NCI-H146 (cell line): ENCODE results near the gene MVB12B.
A peak's percentile ranks its signal among the peaks of the same experiment; 100 is the strongest.

ENCODE experiments used
- DNase-seq: peaks from one replicate; lab custom pipeline; 2025; lab: John Stamatoyannopoulos, UW

Gene MVB12B

DNA sequence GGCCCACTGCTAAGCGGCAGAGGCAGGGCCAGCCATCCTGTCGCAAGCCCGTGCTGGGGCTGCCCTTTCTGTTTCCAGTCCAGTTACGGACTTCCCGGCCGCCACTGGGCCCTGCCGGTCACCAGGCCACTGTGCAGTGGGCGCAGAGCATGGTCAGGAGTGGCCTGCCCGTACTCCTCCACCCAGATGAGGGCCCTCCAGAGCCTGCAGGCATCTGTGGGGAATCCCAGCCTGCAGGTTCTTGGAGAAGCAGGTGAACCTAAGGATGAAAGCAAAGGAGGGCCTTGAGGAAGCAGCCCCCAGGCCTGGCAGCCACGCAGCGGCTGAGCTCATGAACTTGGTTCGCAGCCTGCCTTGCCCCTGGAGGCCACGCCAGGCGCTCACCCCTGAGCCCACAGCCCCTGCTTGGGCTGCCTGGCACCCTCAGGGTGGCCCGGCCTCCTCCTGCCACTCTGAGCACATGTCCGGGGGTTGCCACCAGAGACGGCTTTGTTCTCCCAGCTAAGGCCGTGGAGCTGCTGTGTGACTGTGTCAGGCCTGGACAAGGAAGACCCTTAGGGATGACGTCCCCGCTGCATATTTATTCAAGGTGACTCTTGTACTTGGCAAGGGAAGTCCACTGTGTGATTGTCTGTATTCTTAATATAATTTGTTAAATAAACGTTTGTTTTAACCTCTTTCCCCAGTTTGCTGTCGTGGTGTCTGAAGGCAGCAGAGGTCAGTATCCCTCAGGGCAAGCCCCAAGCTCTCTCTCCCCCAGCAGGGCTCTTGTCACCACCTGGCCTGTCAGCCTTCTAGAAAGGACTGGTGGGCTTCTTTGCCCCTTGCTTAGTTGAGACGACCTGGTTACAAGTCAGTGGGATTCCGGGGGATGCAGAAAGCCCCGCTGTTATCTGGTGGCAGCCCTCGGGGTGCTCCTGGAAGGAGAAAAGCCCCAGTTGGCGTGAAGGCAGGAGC lies 180.0 kb downstream of the MVB12B start:
- DNase-seq: no peak

DNA sequence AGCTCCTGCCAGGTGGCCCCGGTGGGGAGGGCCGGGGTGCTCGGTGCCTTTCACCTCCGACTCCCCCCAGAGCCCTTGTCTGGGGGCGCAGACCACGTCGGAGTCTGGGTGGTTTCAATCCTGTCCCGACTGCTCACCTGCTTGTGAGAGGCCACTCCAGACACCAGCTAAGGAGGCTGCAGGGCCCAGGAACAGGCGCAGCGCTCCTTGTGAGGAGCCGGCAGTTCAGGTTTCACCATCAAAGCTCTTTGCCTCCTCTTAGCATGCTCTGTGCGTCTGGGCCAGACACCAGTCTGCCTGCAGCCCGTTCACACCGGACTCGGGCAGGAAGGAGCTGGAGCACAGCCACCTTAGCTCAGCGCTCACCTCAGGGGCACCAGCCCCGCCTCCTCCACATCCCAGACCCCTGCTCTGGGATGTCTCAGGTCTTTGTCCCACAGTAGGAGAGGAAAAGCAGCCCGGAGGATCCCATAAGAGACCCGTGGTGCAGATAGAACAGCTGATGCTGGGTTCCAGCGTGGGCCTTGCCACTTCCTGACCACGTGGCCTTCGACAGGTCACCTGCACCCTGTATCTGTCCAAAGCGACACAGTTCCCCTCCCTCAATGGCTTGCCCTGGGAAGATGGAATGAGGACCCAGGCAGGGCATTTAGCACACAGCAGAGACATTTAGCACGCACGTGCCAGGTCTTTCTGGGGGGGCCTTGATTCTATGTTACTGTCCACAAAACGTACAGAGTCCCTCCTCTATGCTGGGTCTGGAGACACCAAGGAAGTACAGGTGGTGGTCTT lies 180.9 kb downstream of the MVB12B start:
- DNase-seq: no peak

DNA sequence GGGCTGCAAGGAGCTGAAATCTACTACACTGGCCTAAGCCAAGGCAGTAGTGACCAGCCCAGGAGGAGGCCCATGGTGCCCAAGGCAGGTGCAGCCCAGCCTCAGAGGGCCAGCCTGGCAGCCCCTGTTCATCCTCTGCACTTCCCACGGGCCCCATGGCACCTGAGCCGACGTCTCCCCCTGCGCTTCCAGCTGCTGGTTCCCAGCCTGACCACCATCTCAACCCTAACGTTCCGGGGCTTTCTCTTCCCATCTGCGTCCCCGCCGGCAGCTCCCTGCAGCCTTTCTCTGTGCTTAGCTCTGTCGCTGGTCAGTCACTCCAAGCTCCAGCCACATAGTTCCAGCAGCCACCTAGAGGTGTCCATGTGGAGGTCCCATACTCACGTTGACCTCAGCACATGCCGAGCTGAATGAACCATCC lies 181.6 kb downstream of the MVB12B start:
- no peak for DNase-seq

DNA sequence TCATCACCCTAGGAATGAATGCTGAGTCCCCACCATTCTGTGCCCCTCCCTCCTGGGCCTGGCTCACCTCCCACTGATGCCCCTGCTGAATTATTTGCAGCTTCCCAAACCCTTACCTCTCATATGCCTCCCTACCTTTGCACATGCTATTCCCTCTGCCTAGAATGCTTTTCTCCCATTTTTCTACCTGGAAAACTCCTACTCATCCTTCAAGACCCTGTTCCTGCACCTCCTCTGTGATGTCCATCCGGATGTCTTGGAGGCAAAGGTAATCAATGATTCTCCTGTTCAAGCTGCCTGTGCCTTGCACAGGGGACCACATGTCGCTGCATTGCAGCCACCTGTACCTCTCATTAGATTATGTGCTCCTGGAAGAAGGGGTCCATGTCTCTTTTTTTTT lies 182.3 kb downstream of the MVB12B start:
- no peak for DNase-seq

DNA sequence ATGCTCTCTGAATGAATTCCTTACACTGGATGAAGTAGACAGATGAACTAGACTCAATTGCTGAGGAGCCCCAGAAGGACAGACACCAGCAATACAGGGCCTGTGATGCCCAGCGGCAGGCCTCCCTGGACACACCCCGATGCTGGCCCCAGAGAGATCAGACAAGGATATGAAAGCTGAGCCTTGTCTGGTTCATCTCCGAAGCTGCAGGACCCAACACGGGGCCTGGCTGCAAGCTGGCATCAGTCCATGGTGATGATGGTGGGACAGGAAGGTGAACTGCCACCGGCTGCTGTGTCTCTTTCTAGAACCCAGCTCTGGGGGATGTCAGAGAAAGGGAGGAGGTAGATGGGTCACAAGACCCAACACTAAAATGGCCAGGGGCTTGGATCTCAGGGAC lies 183.1 kb downstream of the MVB12B start:
- DNase-seq: no peak

DNA sequence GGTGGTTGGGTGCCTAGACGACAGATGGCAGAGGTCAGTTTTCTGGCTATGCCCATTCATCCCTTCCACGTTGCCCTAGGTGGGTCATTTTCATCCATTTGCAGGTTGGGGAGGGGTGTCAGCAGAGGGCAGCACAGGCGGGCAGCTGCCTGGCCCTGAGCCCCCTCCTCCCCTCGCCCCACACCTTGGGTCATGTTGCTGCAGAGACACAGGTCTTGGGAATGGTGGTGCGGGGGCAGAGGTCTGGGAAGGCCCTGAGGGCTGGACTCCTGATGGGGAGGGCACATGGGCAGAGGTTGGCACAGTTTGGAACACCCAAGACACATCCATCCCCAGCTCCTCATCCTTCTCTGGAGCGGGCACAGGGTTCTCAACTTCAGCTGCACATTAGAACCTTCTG lies 183.9 kb downstream of the MVB12B start:
- DNase-seq: no peak

DNA sequence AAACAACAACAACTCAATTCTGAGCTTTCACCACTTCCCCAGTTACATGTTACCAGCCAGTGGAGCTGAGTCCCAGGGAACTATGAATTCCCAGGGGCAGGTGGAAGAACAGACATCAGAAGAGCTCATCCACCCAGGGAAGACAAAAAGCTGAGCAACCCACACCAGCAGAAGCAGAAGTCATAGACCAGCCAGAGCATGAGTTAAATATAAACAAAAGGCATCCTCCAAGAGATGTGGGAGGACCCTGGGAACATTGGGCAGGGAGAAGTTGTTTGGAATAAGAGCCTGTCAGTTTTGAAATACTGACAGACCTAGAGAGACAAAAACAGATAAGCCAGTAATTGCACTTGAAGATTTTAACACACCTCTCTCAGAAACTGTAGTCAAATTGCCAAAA lies 184.8 kb downstream of the MVB12B start:
- no peak for DNase-seq

DNA sequence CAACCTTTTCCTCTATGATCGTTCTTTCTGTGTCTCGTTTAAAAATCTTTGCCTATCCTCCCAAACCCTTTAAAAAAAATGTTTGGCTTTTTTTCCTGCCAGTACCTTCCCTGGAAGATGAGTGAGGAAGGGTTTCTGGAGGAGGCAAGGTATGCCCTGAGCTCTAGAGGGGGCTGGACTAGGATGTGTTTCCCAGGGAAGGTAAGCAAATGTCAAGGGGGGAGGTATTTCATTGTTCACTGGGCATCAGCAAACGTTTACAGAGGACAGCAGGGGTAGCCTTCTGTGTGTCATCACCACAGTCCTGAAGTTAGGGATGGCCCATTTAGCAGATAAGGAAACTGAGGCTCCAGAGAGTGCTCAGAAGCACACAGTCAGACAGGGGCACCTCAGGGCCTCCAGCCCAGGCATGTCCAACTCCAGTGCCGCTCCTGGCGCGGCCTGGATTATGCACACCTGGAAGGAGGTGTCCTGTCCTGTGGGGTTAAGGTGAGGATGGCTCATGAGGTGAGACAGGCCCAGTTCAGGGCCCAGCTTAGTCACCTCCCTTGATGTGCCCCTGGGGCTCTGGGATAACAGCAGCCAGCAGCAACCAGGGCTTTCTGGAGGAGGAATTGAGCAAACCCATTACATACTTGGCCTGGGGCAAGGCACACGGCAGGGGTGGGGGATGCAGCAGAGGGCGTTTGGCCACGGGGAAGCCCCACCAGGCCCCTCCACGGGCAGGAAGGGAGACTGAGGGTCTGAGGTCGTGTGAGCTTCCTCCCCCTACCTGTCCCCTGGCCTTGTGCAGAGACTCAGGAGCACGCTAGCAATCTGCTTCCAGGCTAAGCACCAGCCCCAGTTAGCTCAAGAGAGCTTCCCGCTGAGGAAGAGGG lies 186.8 kb downstream of the MVB12B start:
- no peak for DNase-seq

DNA sequence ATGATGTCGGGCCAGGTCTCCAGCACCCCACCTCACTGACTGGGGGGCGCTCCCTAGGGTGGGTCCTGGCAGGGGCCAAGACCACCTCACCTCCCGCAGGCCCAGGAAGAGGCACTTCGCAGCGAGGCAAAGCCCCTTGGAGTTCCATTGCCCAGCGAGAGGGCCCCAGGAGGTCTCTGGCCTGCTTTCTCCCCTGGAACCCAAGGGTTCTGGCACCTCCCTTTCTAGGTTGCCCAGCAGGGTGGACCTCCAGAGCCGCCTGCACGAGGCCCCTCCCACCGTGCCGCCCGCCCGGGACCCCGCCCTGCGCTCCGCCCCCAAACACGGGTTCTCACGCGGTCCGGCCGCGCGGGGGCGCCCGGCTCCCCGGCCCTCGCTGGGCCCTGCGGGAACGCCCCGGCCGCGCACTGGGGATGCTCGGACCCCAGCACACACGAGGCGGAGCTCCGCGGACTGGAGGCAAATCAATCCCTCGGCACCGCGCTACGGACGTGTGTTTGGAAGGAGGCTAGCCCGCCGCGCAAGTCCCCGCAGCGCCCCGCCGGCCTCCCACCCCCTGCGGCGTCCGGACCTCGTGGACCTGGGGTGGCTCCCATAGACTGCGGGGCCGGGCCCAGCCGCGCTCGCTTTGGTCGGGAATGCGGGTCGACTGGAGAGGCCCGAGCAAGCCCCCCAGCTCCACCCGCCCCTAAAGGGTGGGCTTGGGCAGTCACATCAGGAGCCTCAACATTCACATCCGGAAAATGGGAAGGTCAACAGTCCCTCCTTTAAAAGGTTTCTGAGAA lies 187.6 kb downstream of the MVB12B start:
- DNase-seq: peak; percentile 63

DNA sequence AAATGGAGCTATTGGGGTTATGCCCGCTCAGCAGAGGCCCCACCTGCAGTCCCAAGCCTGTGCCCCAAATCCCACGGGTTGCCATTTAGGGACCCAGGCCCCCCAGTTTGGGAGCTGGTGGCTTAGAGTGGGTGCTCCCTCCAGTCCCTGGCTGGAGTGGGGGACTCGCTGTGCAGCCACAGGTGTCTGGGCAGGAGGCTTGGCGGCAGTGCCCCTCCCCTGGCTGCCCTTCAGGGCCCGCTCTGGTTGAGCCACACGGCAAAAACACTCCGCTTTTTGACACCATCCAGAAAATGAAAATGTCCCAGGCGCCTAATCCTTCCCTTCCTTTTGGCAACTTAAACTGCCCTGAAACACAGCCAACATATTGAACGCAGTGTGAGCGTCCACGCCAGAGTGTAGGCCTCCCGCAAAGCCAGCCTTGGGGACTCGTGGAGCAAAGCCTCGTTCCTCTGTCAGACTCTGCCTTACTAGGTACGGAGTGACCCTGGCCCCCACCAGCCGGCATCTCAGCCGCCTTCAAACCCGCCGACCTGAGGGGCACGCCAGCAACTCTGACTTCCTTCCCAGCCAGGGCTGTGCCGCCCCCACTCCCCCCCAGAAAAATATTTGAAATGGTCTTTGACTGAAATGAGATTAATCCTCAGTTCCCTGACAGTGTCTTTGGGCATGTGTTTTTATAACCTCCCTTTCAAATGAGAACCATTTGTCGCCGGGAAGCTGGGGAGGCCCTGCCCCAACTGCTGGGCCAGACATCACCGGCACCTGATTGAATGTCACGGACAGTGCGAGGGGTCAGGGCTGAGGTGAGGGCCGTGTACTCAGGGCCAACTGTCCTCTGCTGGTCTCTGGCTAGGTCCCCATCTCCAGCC lies 188.6 kb downstream of the MVB12B start:
- no peak for DNase-seq

DNA sequence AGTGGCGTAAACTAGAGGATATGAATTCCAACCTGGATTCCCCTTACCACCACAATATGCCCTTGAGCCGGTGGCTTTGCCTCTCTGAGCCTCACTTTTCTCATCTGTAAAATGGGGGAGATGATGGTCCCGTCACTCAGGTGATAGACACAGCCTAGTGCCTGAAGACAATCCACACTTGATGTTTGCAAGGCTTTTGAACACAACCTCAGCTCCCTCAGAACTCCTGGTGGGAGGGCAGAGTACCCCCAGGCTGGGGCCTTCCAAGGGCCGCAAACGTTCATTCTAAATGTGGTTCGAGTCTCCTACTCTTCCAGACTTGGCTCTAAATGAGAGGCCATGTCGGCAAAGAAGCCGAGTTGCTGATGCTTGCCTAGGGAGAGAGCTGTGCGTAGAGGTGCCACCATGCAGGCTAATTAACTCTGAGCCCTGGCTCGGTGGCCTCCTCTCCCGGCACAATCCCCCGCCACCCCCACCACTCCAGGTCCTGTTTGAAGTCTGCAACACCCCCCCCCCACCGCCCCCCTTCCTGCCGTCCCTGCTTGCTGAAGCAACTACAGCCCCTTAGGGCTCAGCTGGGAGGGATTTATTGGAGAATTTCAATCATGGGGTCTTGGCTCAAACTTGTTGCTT lies 189.4 kb downstream of the MVB12B start:
- DNase-seq: no peak

DNA sequence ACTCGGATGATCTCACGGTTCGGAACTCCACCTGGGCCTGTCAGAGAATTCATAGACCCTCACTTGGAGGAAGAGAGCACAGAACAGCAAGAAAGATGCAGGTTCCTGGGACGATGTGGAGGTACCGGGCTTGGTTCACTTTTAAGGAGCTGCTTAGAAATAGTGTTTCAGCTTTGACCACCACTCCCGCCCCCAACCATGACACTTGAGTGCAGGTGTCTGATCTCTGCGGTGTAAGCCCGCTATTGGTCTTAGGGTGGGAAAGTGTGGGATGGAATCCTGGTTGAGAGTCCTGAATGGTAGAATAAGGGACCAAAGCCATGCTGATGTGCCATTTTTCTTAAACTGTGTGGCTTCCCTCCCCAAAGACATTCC lies 189.9 kb downstream of the MVB12B start:
- DNase-seq: no peak

DNA sequence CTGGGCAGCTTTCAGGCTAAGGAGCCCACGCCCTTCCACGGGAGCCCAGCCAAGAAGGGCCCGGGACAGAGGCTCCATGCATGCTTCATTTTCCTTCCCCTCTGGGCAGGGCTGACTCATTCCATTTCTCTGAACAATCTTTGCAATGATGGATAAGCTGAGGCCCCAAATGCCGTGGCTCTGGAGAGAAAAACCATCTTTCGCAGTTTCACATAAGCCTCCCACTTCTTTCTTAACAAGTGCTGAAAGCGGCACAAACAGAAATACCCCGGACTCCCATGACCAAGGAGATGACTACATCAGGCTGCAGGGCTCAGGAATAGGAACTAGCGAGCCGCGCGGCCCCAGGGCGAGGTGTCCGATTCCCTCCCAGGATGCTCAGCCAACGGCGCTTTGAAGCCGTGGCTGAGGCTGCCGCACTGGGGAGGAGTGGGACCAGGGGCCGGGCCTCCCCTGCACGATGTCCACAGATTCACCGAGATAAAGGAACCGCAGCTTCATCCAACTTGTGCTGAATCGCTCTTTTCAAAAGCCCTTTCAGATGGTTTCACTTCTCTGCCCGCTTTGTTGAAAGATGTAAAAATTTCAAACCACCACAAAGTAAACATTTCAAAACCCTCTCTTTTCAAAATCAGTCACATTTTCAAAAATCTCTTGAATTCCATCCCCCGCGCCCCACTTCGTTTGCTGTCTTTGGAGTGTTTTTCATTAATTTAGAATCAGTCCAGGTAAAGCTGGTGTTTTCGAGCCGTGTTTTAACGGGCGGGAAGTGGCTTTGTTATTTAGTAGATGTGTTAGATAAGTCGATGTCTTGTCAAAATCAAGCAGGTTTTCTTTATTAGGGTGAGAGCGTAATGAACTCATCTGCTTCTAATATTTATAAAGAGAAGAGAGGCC lies 190.6 kb downstream of the MVB12B start:
- peak; percentile 45 for DNase-seq

DNA sequence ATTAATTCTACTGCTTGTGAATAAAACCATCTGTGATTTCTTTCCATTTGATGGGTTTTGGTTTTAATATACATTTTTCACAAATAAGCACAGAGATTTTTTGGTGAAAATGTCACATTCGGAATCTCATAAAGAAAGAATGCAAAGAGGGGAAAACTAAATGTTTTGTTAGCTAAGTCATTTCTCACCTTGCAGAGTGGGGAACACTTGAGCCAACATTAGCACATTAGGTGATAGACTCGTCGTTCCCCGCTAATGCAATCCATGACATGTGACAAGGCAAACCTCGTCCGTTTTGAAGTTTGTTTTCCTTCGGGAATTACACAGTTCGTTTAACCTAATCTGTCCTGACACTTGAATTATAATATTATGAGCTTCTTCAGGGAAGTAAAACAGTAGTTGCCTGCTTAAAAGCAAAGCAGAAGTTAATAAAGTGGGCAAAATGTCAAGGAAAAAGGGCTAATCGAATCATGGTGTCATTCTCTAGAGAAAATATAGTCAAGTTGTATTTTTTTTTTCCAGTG lies 191.3 kb downstream of the MVB12B start:
- DNase-seq: no peak

DNA sequence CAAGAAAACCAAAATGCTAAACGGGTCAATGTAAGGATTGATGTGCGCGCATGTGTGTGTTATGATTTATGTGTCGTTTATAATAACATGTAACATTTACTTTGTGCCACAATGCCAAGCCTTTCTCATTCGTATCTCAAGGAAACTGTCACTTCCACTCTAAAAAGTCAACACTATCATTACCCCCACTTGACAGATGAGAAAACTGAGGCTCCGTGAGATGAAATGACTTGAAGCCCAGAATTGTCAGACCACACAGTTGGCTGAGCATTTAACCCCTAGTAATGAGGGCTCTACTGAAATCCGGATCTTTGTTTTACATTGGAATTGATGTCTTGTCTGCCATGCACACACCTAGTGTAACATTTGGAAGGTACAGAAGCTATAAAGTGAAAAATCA lies 192.1 kb downstream of the MVB12B start:
- no peak for DNase-seq

DNA sequence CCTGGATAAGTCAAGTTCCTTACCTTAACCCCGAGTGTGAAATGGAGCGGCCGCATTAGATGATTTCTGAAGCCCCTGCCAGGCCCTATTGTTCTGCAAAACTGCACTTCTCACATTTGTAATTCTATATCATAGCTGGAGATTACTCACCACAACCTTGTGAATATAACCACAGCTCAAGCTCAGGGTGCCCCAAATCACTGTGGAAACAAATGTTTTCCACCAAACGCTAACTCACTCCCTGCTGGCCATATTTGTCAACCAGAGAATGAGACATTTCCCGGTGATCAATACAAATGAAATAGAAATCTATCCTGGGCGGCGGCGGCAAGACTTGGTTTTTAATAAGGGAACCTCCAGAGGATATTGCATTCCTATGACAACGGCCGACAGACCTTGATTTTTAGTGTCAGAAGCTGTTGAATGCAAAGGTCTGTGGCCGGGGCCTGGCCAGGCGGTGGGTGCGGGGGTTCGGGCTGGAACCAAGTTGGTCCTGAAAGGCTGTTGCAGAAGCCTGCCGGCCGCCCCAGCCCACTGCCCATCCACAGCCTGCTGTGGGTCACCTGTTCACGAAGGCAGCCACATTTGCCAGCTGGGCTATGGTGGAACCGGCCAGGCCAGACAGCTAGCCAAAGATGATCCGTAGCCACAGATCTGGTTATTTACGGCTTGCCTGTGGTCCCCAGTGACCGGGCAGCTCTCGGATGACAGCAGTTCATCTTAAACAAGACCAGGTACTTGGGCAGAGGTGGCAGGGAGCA lies 193.2 kb downstream of the MVB12B start:
- peak; percentile 26 for DNase-seq

DNA sequence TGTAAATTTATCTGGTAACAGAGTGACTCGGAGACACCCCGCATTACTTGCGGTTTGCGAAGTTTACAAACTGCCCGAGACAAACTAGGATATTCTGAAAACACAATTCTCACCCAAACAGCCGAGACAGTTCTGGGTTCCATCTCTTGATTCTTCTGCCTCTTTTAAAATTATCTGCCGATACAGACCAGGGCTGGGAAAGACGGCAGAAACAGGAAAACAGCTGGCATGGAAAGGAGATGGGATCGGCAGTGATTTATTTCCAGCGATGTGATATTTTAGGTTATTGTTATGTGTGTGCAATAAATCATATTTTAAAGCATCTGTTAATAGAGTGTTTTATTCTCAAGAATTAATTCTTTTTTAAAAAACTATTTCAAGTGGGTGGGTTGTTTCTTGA lies 193.8 kb downstream of the MVB12B start:
- no peak for DNase-seq

DNA sequence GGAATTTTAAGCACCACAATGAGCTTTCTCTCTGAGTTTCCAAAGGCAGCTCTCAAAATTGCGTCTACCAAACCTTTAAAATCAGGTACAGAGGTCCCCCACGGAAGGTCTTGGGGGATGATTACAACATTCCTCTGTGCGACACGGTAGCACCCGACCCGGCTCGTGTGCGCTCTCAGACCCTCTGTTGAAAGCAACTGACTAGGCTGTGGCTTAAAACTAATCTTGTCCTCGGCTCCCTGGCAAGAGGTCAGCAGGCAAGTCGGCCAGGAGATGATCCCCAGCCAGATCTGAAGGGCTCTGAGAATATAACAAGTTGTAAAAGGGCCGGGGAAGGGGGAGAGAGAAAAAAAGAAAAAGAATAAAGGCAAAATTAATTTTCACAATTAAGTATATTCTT lies 194.5 kb downstream of the MVB12B start:
- DNase-seq: no peak
